Measurements from ENCODE around the gene ACKR4.
"Not testable (repeated sequence)": the region's sequence is repeated elsewhere in the genome, so short reads cannot be mapped to it uniquely, and the experiment has no call there.

The ACKR4 gene

DNA sequence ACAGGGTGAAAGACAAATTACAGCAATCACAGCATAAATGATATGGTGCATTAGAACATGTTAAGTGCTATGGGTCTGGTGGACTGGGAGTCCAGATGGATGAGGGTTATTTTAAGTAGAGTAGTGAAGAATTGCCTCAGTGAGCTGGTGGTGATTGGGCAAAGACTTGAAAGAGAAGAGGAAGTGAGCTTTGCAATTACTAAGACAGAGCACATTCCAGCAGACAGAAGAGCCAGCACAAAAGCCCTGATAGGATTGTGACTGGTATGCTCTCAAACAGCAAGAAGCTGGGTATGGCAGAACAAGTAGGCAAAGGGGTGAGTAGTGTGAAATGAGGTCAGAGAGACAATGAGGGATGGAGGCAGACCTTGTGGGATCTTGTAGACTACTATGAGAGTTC is 2.1 kb upstream of the ACKR4 start:
- DNase-seq: peak in 1 of 2 donors; percentile 10

DNA sequence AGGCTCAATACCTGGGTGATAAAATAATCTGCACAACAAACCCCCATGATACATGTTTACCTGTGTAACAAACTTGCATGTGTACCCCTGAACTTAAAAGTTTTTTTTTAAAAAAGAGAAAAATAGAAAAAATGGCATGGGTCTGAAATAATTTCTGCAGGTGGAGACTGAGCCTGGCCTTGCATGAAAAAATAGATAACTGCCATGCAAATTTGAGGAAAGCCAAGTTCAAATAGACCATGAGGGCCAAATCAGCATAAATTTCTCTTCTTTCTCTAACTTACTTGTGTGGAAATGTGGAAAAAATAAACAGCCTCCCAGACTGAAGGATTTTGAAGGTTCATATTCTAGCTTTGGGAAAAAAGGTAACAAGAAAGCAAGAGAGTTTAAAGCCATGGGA is 744 bp upstream of the ACKR4 start:
- no peak for DNase-seq

DNA sequence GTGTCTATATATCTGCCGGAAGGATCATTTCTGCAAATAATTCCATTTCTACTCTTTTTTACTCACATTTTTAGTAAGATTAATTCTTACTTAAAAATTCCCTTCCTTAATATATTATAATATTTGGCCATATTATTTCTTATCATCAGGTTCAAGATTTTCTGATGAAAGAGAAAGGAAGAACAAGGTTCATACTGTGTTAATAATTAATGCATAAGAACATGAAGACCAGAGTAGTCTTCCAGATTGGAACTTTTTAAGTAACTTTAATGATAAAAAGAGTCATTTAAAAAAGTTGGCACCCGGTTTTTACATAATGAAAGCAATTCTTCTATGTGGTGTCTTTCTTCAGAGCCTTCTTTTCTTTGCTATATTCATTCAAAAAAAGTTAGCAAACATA is 590 bp downstream of the ACKR4 start:
- no peak for DNase-seq

DNA sequence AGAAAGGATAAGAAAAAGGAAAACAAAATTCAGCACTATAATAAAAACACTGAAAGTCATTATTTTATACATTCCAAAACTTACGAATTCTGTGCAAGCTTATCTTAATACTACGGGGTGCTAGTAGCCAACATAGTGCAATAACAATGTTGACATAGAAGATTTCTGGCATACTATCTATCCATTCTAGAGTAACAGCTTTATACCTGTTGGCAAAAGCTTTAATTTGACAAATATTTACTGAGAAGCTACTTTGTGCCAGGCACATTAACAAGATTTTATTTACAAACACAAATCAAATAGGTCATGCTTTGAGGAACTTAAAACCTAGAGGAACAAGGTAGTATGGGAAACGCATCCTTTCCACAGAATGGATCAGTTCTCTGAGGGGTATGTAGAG is 1.1 kb downstream of the ACKR4 start:
- no peak for DNase-seq

DNA sequence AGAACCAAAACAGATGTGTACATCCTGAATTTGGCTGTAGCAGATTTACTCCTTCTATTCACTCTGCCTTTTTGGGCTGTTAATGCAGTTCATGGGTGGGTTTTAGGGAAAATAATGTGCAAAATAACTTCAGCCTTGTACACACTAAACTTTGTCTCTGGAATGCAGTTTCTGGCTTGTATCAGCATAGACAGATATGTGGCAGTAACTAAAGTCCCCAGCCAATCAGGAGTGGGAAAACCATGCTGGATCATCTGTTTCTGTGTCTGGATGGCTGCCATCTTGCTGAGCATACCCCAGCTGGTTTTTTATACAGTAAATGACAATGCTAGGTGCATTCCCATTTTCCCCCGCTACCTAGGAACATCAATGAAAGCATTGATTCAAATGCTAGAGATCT is 3.5 kb downstream of the ACKR4 start:
- DNase-seq: not testable (repeated sequence)

DNA sequence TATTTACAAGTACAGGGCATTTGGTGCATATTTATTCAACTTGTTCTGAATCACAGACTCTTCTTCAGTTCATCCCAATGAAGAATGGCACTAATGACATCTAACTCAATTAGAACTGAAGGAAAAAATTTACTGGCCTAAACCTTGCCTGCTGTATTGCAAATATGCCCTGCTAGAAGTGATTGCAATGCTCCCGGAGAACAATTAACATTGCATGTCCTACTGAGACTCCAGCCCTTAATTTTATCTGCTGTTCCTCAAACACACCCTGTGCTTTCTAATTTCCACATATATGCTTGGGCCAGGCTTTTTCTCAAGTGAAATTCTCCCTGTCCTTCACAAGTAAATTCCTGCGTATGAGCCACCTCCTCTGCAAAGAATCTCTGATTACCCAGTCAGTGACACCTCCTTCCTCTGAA is 8.3 kb downstream of the ACKR4 start:
- no peak for DNase-seq

DNA sequence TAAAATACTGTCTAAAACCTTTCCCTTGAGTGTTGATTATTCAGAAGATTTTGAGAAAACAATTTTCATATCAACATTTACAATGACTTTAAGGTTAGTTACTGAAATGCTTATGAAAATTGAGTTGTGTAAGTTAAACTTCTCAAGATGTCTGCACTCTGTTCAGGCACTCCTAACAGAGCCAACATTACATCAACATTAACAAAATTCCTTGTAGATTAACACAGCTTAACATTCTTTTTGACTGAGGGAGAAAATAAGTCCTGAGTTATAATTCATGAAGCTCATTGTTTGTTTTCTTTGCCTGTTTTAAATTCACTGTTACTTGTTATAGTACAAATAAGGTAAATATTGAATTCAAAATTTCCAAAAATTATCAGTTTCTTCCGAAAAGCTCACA is 9.0 kb downstream of the ACKR4 start:
- DNase-seq: no peak

DNA sequence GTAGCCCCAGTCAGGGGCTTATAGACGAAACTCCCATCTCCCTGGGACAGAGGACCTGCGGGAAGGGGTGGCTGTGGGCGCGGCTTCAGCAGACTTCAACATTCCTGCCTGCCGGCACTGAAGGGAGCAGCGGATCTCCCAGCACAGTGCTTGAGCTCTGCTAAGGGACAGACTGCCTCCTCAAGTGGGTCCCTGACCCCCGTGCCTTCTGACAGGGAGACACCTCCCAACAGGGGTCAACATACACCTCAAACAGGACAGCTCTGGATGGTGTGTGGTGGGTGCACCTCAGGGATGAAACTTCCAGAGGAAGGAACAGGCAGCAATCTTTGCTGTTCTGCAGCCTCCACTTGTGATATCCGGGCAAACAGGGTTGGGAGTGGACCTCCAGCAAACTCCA is 9.6 kb downstream of the ACKR4 start:
- not testable (repeated sequence) for DNase-seq

DNA sequence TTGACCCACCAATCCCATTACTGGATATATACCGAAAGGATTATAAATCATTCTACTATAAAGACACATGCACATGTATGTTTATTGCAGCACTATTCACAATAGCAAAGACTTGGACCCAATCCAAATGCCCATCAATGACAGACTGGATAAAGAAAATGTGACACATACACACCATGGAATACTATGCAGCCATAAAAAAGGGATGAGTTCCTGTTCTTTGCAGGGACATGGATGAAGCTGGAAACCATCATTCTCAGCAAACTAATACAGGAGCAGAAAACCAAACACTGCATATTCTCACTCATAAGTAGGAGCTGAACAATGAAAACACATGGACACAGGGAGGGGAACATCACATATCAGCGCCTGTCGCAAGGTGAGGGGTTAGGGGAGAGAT is 18.2 kb downstream of the ACKR4 start:
- not testable (repeated sequence) for DNase-seq

DNA sequence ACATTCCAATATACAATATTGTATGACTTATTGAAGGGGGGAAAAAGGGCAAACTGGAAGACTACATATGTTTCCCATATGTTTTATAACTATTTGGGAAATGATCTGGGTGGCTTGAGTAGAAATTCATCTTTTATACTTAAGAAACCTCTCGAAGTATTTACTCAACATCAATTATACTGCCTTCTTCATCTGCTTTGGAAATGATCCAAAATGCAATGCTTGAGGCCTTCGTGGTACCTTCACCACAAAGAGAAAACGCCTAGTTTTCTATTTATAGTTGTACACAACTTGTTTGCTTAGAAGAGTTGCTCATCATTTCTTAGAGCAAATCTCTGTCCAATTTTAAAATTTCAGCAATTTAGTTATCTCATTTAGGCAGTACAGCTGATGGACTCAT is 18.8 kb downstream of the ACKR4 start:
- DNase-seq: no peak

DNA sequence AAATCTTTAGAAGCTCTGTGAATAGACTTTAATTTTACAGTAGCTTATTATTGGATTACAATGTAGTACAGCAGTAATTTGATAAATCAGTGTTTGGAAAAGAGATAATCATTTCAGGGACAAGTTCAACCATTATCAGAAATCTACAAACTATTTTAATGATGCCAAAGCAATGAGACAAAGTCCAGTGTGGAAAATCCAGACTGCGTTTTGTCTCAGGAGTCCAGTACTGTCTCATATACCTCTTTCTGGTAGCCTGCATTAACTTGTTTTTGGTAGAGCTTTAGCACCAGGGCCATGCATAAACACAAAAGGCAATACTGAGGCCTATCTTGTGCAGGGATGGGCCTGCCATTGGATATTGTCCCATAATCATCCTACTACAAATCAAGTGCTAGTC is 19.7 kb downstream of the ACKR4 start:
- DNase-seq: no peak

DNA sequence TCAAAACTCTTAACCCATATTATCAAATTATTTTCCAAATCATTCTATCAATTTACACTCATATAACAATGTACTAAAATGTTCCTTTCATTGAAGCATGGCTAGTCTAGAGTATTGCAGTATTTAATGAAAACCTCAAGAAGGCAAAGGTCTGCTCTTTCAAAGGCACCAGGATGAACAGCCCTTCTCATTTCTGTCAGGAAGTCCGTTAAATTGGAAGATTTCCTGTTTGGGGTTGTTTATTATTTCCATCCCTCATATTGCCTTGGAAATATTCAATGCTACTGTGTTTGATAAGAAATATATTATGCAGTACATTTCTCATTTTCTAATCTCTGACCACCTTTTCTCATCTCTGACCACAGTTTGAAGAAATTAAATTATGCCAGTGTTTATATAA is 25.1 kb downstream of the ACKR4 start:
- no peak for DNase-seq

DNA sequence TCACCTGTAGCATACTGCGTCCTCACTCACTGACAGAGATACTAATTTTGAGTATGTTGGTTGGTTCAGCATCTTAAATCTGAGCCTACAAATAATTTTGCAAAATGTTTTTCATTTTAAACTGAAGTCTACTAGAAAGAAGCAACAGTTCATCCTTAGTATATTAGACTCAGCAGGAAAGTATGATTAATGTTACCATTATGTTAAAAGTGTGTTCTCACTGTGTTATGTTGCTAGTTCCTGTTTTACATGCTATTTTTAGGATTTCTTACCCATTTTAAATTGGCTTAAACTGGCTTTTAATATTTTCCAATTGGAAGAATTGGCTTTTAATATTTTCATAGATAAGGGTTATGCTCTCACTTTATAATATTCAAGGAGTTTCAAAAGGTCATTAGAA is 25.7 kb downstream of the ACKR4 start:
- peak in 1 of 2 donors; percentile 42 for DNase-seq

DNA sequence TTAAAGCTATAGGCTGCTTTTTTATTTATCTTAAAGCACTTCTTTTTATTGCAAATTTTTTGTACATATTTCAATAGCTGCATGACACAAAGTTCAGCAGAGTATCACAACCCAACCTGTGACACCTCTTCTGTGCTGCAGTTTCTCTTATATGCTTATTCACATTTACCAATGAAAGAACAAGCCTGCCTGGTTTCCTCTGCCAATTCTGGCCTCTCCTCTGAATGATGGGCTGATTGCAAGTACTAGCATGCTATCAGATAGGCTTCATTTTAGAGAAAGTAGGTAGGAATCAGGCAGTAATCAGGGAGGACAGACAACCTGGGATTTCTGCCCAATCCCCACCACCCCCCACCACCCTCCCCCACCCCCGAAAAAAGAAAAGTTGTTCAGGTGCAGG is 26.6 kb downstream of the ACKR4 start:
- DNase-seq: no peak

DNA sequence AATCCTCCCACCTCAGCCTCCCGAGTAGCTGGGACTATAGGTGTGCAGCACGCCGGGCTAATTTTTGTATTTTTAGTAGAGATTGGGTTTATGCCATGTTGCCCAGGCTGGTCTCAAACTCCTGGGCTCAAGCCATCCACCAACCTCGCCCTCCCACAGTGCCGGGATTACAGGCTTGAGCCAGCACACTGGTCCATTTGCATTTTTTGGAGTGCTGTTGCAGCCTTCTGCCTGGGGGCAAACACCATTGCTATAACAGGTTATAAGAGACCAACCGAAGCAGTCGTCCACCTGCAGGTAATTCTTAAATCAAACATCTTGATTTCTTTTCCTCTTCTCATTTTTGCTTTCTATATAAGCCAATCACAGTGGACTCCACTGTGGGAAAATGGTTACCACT is 27.7 kb downstream of the ACKR4 start:
- no peak for DNase-seq

DNA sequence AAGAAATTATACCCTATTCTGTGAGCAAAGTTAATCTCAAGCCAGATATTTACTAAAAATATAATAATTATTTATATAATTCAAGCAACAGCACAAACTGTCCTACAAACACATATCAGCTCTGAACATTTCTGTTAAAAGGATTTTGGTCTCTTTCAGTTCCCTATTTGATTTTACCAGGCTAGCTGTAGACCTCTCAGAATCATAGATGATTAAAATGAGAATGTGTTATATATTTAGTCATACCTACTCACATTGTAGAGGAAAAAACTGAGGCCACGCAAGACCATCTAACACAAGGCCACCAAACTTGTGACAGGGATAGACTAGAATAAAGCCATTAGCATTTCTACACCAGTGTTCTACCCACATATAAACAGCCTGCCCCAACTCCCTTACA is 28.5 kb downstream of the ACKR4 start:
- no peak for DNase-seq

DNA sequence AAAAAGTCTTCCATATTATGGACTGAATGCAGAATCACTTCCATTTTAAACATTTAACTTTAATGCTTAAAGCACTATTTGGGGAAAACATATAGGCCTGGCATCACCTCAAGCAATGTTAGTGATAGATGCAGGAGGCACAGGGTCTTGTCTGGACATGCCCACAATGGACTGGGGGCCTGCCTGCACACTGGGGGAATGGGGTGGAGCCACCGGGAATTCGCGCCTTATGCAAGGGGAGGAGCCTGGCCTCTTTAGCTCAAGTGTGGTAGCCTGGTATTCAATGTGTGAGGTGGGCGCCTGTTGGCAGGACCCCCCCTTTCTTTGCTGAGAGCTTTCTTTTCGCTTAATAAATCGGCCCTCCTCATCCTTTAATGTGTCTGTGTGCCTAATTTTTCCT is 29.9 kb downstream of the ACKR4 start:
- no peak for DNase-seq

DNA sequence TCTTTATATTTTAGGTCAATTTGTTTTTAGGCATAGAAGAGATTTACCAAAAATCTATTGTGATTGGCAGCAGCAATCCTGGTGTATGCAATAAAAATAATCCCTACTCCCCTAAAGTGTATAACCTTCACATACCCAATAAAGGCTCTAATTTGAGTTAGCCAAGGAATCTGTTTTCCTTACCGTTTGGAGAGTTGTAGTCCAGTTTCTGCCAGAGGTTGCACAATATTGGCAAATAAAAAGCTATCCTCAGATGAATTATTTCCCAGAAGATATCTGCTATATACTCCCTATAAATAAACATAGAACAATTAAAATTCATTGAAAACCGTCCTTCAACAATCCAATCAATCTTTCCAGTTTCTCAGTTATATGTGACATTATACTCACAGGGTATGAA is 31.1 kb downstream of the ACKR4 start:
- no peak for DNase-seq

DNA sequence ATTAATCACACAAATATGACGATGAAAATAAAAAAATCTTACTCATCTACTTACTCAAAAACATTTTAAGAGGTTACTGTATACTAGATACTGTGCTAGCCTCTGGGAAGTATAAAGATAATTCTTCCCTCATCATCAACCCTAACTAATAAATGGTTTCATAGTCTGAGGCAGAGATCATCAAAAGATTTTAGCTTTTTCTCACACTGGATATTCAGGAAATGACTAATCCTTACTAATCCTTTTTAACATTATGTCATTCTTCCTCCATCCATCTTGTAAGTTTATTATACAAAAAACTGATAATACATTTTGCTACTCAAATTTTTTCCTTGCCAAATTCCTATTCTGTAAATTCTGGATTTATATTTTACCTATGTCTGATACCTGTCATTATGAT is 32.9 kb downstream of the ACKR4 start:
- DNase-seq: peak in 1 of 2 donors; percentile 10

DNA sequence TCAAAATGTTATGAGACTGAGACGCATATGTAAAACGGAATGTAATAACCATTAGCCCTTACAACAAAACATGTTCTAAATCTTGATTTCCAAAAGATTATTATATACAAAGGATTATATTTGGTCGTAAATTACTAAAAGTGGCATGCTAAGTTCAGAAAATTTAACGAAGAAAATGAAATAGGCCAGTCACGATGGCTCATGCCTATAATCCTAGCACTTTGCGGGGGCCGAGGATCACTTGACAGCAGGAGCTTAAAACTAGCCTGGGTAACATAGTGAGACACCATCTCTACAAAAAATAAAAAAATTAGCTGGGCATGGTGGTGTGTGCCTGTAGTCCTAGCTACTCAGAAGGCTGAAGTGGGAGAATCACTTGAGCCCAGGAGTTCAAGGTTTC is 33.5 kb downstream of the ACKR4 start:
- no peak for DNase-seq

DNA sequence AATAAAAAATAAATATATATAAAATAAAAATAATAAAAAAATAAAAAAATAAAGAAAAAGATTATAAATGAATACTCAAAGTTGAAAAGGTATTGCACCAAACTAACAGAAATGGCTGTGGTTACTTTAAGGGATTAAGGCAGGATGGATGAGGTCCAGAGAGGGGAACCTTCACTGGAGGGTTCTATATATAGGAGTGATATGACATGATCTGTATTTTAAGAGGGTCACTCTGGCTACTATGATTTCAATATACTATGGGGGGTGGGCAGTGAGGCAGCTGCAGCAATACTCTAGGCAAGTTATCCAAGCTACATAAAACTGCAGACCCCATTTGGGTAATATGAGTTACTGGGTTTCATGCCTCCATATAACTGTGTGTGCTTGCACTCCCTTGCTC is 38.0 kb downstream of the ACKR4 start:
- no peak for DNase-seq

DNA sequence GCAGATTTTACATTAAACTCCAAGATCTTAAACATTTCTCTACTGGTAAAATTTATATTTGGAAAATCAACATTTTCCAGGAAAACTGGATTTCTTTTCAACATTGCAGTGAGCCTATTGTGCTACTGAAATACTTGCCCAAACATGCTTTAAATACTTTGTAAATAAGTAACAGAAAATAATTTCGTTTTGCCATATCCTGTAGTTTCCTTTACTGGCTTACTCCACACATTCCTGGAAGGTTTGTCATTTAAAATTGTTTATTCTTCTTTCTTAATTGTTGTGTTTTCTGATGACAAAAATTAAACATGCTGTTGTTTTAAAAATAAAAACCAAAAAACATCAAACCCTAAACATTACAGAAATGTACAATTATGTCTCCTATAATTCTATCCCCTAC is 40.5 kb downstream of the ACKR4 start:
- no peak for DNase-seq

DNA sequence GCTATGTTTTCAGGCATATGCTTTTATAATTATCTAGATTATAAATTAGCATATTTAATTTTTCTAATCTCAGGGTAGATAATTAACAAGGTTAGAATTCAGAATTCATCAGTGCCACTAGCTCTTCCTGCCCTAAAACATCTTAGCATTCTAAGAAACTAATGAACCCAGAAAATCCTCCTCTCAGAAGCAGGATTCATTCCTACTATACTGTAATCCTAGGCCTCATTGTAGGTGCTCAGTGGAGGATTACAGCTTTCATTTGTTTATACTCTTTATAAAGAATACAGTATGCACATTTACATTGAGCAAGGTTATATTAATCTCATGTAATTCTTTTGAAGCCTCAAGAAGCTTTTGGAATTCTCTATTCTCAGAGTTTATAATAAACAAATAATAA is 41.6 kb downstream of the ACKR4 start:
- DNase-seq: no peak

DNA sequence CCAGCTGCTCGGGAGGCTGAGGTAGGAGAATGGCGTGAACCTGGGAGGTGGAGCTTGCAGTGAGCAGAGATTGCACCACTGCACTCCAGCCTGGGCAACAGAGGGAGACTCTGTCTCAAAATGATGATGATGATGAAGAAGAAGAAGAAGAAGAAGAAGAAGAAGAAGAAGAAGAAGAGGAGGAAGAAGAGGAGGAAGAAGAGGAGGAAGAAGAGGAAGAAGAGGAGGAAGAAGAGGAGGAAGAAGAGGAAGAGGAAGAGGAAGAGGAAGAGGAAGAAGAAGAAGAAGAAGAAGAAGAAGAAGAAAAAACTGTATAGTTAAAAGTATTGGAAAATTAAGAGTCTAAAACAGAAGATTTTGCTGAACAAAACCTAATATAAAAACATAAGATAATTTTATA is 44.4 kb downstream of the ACKR4 start:
- DNase-seq: not testable (repeated sequence)

DNA sequence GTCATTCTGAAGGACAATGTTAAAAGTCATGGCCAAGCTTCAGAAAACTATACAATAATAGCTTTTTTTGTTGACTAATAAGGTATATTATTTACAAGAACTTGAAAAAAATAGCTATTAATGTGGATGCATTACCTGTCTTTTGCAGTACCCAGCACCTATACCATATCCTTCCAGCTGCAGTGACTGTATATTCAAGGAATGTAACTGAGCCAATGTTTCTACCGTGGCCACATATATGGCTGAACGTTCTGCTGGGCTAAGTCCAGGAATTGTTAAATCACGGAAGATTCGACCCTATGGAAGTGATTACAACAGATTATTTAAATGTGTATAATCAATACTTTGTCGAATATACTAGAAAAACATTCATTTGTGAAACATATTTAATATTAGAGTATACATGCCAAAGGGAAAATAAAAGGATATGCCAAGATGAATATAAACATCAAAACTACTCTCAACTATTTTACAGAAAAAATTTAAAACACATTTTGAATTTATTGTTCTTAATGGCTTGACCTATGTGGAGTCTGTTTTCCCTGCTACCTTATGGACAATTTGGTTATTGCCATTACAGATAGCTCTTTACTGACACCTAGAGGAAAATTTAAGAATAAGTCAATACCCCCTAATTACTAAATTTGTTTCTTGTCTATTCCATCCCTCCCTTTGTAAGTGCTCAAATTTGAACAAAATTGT is 44.9 kb downstream of the ACKR4 start:
- DNase-seq: peak in 1 of 2 donors; percentile 44

DNA sequence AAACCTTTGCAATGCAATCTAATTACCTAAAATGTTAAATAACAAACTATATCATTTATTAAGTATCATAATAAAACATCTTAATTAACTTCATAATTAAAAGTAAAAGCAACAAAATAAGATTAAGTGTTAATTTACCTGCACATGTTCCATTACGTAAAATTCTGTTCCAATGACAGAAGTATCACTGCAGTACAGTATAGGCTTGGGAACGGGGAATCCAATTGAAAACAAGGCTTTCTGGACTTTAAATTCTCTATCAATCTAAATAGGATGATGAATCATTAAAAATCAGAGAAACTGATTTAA is 45.4 kb downstream of the ACKR4 start:
- no peak for DNase-seq
